Nephron progenitor cell (in vitro differentiated cells): ENCODE results near the gene MSLN.

Experiments used
- DNase-seq: peaks from one replicate; pipeline ENCODE4 v3.0.0; 2021
- H3K27ac Mint-ChIP-seq: 2 replicates; pipeline ENCODE4 v1.8.0; 2021; ENCODE audit warnings: mild to moderate bottlenecking, moderate library complexity, mixed read lengths
- H3K27me3 Mint-ChIP-seq: 2 replicates; pipeline ENCODE4 v1.8.0; 2021; ENCODE audit warnings: mild to moderate bottlenecking, low read depth, mixed read lengths; ENCODE audit not compliant: poor library complexity
- H3K36me3 Mint-ChIP-seq: 2 replicates; pipeline ENCODE4 v1.8.0; 2021; ENCODE audit warnings: low read depth, mixed read lengths
- H3K4me1 Mint-ChIP-seq: 2 replicates; pipeline ENCODE4 v1.8.0; 2021; ENCODE audit warnings: mixed read lengths
- H3K4me3 Mint-ChIP-seq: 2 replicates; pipeline ENCODE4 v1.8.0; 2021; ENCODE audit warnings: mild to moderate bottlenecking, moderate library complexity, mixed read lengths
- H3K9me3 Mint-ChIP-seq: 2 replicates; pipeline ENCODE4 v1.8.0; 2021; ENCODE audit warnings: mild to moderate bottlenecking, moderate library complexity, mixed read lengths
- TF ChIP-seq, protein P1 (sequence below): fragments of 200-600 bp; sonication (generic); IDR thresholded peaks from 2 replicates; pipeline ENCODE4 v1.5.0; 2021; ENCODE audit warnings: antibody characterized with exemption

MSLN gene

GRCh38 chr16:725463-726187 lies 34.9 kb upstream of the MSLN start:
- H3K4me3 Mint-ChIP-seq = no peak overlapping the region
- no peaks in the 10 kb centered on the region for H3K4me1 Mint-ChIP-seq
- no peaks in the 10 kb centered on the region for H3K36me3 Mint-ChIP-seq
- DNase-seq = no peak
- no peaks in the 10 kb centered on the region for H3K9me3 Mint-ChIP-seq
- TF ChIP-seq, protein P1, sequence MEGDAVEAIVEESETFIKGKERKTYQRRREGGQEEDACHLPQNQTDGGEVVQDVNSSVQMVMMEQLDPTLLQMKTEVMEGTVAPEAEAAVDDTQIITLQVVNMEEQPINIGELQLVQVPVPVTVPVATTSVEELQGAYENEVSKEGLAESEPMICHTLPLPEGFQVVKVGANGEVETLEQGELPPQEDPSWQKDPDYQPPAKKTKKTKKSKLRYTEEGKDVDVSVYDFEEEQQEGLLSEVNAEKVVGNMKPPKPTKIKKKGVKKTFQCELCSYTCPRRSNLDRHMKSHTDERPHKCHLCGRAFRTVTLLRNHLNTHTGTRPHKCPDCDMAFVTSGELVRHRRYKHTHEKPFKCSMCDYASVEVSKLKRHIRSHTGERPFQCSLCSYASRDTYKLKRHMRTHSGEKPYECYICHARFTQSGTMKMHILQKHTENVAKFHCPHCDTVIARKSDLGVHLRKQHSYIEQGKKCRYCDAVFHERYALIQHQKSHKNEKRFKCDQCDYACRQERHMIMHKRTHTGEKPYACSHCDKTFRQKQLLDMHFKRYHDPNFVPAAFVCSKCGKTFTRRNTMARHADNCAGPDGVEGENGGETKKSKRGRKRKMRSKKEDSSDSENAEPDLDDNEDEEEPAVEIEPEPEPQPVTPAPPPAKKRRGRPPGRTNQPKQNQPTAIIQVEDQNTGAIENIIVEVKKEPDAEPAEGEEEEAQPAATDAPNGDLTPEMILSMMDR = no peak
- peaks cover 12% of the 10 kb centered on the region for H3K27me3 Mint-ChIP-seq
- no peak overlapping the region for H3K27ac Mint-ChIP-seq

DNA sequence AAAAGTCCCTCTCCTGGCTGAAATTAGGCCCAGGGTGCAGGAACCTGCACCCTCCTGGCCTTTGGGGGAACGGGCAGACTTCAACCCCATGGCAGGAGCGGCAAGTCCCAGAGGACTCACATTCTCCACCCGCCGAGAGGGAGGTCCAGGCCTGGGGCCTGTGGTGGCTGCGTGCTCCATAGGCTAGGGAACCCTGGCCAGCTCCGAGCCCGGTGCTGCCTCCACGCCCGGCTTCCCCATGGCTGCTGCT lies 34.4 kb upstream of the MSLN start:
- peaks cover 12% of the 10 kb centered on the region for H3K27me3 Mint-ChIP-seq
- H3K4me1 Mint-ChIP-seq = no peaks in the 10 kb centered on the region
- no peaks in the 10 kb centered on the region for H3K9me3 Mint-ChIP-seq
- TF ChIP-seq, protein P1 = no peak
- peak overlapping the region; percentile 72 for H3K4me3 Mint-ChIP-seq
- no peak for DNase-seq
- H3K36me3 Mint-ChIP-seq = no peaks in the 10 kb centered on the region
- no peak overlapping the region for H3K27ac Mint-ChIP-seq

- peaks cover 12% of the 10 kb centered on the region for H3K27me3 Mint-ChIP-seq
- no peaks in the 10 kb centered on the region for H3K36me3 Mint-ChIP-seq
- peak within 1 kb of the TSS; percentile 72 for H3K4me3 Mint-ChIP-seq
- peak; percentile 90 for DNase-seq
- no peaks in the 10 kb centered on the region for H3K4me1 Mint-ChIP-seq
- TF ChIP-seq, protein P1 = no peak
- no peak within 1 kb of the TSS for H3K27ac Mint-ChIP-seq
- H3K9me3 Mint-ChIP-seq = no peaks in the 10 kb centered on the region
Measured at GRCh38 chr16:726438-727290, 33.9 kb upstream of the MSLN start, which contains the start of the genes CCDC78 and HAGHL. Gene CCDC78, minus strand, starts transcription at chr16:726443. Its CDS starts 76 bp downstream, at chr16:726367. Gene HAGHL, plus strand, starts transcription at chr16:727106. Its CDS starts 404 bp downstream, at chr16:727510.

DNA sequence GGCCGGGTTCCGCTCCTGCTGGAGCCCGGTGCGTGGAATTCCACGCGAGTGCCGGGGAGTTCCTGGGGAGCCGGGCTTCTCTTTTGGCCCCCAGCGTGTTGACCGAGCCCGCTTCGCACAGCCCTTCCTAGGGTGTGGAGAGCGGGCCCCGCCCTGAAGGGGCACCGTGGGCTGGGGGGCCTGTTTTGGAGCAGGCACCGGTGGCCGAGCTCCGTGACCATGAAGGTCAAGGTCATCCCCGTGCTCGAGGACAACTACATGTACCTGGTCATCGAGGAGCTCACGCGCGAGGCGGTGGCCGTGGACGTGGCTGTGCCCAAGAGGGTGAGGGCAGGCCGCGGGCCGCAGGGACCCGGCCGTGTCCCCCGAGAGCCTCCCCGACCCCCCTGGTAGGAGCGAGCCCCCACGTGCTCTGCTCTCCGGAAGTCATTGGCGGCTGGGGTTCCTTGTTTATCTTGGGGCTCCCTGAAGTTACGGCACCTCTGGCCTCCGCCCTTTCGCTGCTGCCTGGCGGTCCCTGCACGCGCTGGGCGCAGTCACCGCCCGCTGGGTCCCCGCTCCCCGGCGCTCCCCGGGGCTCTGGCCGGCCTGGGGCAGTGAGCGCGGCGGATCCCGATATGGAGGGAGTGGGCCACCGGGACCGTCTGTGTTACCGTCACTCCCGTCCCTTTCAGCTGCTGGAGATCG lies 33.1 kb upstream of the MSLN start:
- DNase-seq = no peak

GRCh38 chr16:728131-728889 lies 32.2 kb upstream of the MSLN start:
- H3K27ac Mint-ChIP-seq = no peak overlapping the region
- DNase-seq = peak; percentile 77
- no peaks in the 10 kb centered on the region for H3K36me3 Mint-ChIP-seq
- H3K9me3 Mint-ChIP-seq = no peaks in the 10 kb centered on the region
- H3K4me1 Mint-ChIP-seq = no peaks in the 10 kb centered on the region
- H3K27me3 Mint-ChIP-seq = peaks cover 12% of the 10 kb centered on the region
- TF ChIP-seq, protein P1 = no peak
- peak overlapping the region; percentile 64 for H3K4me3 Mint-ChIP-seq

More for the DNA sequence above, 33.1 kb upstream of the MSLN start:
- TF ChIP-seq, protein P1 = no peak
- H3K9me3 Mint-ChIP-seq = no peaks in the 10 kb centered on the region
- no peak overlapping the region for H3K4me3 Mint-ChIP-seq
- no peaks in the 10 kb centered on the region for H3K36me3 Mint-ChIP-seq
- no peaks in the 10 kb centered on the region for H3K4me1 Mint-ChIP-seq
- no peak overlapping the region for H3K27ac Mint-ChIP-seq
- H3K27me3 Mint-ChIP-seq = peaks cover 12% of the 10 kb centered on the region
